Vagina (tissue), 2 donors: Measurements from ENCODE around the gene SPHK2.

Source experiments
- POLR2A ChIP-seq, 2 donors: fragments of 450-650 bp; IDR thresholded peaks; one replicate each; pipeline ENCODE4 v1.6.1; 2017; ENCODE audit warnings: antibody characterized with exemption in 2 of 2, mild to moderate bottlenecking in 2 of 2, moderate library complexity in 2 of 2
- POLR2AphosphoS5 ChIP-seq, 2 donors: sonication (generic); formaldehyde crosslinking; IDR thresholded peaks; one replicate each; pipeline ENCODE4 v1.9.0; 2017; ENCODE audit warnings: antibody characterized with exemption in 2 of 2, mild to moderate bottlenecking in 2 of 2, low read depth in 1 of 2; ENCODE audit not compliant: insufficient read depth in 1 of 2
- TF ChIP-seq, protein P1 (sequence below), 3 experiments: fragments of 450-650 bp in 2 of 3; fragments of 200-600 bp in 1 of 3; sonication (generic) in 1 of 3; IDR thresholded peaks; one replicate each; pipeline ENCODE4 v1.5.1; 2017 to 2019; ENCODE audit warnings: antibody characterized with exemption in 3 of 3, mild to moderate bottlenecking in 2 of 3, moderate library complexity in 2 of 3

DNA sequence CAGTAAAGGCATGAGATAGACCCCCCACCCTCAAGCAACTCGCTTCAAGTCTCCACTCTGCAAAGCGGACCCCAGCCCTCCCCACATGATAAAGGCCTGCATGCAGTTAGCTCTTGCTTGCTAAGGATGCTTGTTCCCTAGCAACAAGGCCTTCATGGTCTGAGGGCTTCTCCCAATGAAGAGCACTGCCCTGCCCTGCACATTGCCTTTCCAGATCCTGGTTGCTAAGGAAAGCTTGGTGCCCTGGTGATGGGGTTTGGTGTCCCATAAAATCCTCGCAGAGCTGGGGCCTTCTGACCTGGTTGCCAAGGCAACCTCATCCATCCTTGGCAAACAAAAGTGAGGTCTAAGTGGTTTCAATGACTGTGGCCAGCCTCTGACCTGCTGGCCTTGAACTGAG lies 11.9 kb downstream of the SPHK2 start:
- no peak for TF ChIP-seq POLR2A (IDR thresholded peaks at IDR 0.05)
- TF ChIP-seq, protein P1, sequence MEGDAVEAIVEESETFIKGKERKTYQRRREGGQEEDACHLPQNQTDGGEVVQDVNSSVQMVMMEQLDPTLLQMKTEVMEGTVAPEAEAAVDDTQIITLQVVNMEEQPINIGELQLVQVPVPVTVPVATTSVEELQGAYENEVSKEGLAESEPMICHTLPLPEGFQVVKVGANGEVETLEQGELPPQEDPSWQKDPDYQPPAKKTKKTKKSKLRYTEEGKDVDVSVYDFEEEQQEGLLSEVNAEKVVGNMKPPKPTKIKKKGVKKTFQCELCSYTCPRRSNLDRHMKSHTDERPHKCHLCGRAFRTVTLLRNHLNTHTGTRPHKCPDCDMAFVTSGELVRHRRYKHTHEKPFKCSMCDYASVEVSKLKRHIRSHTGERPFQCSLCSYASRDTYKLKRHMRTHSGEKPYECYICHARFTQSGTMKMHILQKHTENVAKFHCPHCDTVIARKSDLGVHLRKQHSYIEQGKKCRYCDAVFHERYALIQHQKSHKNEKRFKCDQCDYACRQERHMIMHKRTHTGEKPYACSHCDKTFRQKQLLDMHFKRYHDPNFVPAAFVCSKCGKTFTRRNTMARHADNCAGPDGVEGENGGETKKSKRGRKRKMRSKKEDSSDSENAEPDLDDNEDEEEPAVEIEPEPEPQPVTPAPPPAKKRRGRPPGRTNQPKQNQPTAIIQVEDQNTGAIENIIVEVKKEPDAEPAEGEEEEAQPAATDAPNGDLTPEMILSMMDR (IDR thresholded peaks at IDR 0.05): no peak
- TF ChIP-seq POLR2AphosphoS5 (IDR thresholded peaks at IDR 0.05; ENCODE audit: insufficient read depth in 1 of 2, low read depth in 1 of 2): no peak
